Measurements from ENCODE around the gene GJD2.

- TF ChIP-seq EZH2 (IDR thresholded peaks at IDR 0.05), result no peak
- TF ChIP-seq POLR2AphosphoS5 (IDR thresholded peaks at IDR 0.05; ENCODE audit: borderline replicate concordance, low read depth, low read length), result no peak
- no peak for TF ChIP-seq FOXP2 (optimal IDR thresholded peaks at IDR 0.05; ENCODE audit: control extremely low read depth, extremely low read length, insufficient read depth)
Measured at GRCh38 chr15:34734303-34734702, 20.5 kb downstream of the GJD2 start.
